Measurements from ENCODE around the gene NUP155. TPM values are rescaled to one million over a fixed set of nuclear protein-coding genes. Genes with fewer than 3 reads are reported as not detected.

Gene NUP155
- polyA plus RNA-seq, 2 of the 4 experiments (the other 2 are of a cell fraction) = 14.4 to 38.8 TPM

GRCh38 chr5:37251665-37252064, 119.2 kb downstream of the NUP155 start (continued):
- TF ChIP-seq REST (IDR thresholded peaks at IDR 0.05) (no peak), CBX2 (IDR thresholded peaks at IDR 0.05; ENCODE audit: borderline replicate concordance, low read depth) (no peak), HOXA7 (CRISPR knock-in tag; IDR thresholded peaks at IDR 0.05) (no peak), KDM5A (IDR thresholded peaks at IDR 0.05) (no peak), JUN (IDR thresholded peaks at IDR 0.05) (no peak), E2F6 (IDR thresholded peaks at IDR 0.05; ENCODE audit: borderline replicate concordance, low read depth) (no peak), CEBPB (IDR thresholded peaks at IDR 0.05) (no peak)

GRCh38 chr5:37249815-37250164, 121.1 kb downstream of the NUP155 start:
- ATAC-seq = peak; percentile 4 to 43; a peak in 5 of 6 replicates

GRCh38 chr5:37248970-37249814, 121.7 kb downstream of the NUP155 start, which contains the start of gene CPLANE1:
Gene CPLANE1 (minus strand): TSS chr5:37249376. CDS start chr5:37247698, 1,678 bp downstream.
- peak within 1 kb of the TSS; percentile 90 for H3K4me2 ChIP-seq
- DNase-seq (ENCODE audit: low read depth in 1 of 2, low spot score in 1 of 2) = peak; percentile 56 to 81
- no peak for FAIRE-seq
- H3K27ac ChIP-seq = peak within 1 kb of the TSS; percentile 87 to 93
- peak; percentile 94 to 95 for ATAC-seq
- POLR2A ChIA-PET = interaction anchor here (0.8 to 2.4 kb wide), 8 partner anchors 9 to 122 kb away, joined by 3 to 27 read pairs (median 3); partner anchors contain the start of gene NUP155
- 3% methylated on average over 45 of the region's 88 CpGs for WGBS (ENCODE audit: missing lambda C conversion rate)
- no peaks in the 10 kb centered on the region for H3K9me3 ChIP-seq
- 0 out of 3 replicates have a peak, but pooled peaks cover 10% of the 10 kb centered on the region for H3K4me1 ChIP-seq
- H3K4me3 ChIP-seq = peak within 1 kb of the TSS; percentile 62
- CTCF ChIA-PET = interaction anchor here (0.7 to 1.3 kb wide), 3 partner anchors 16 to 62 kb away, joined by 3 to 4 read pairs (median 3); no protein-coding TSS in a partner anchor
- TF ChIP-seq HOXA7 (CRISPR knock-in tag; IDR thresholded peaks at IDR 0.05) (no peak), FOSB (CRISPR knock-in tag; IDR thresholded peaks at IDR 0.05) (no peak), BCL3 (IDR thresholded peaks at IDR 0.05) (peak; percentile 30; the same call in 1 of the 3 replicates), FOSL2 (IDR thresholded peaks at IDR 0.05) (no peak), FOSL2 (CRISPR knock-in tag; IDR thresholded peaks at IDR 0.05) (no peak), ATOH8 (CRISPR knock-in tag; IDR thresholded peaks at IDR 0.05; ENCODE audit: low read depth) (no peak), RAD21 (conservative IDR thresholded peaks at IDR 0.05 in 1 of 2, IDR thresholded peaks at IDR 0.05 in 1 of 2) (peak in 1 of 2 experiments; percentile 27; a peak in 1 of 5 replicates), EHF (CRISPR knock-in tag; IDR thresholded peaks at IDR 0.05) (no peak), CTCF (IDR thresholded peaks at IDR 0.05) (no peak), BHLHE40 (IDR thresholded peaks at IDR 0.05; ENCODE audit: low read depth, low read length) (no peak), PBX3 (IDR thresholded peaks at IDR 0.05) (no peak), ELK1 (IDR thresholded peaks at IDR 0.05; ENCODE audit: low read depth, low read length) (no peak)

More at GRCh38 chr5:37249815-37250164, 121.1 kb downstream of the NUP155 start:
- TF ChIP-seq HDAC2 (IDR thresholded peaks at IDR 0.05) (no peak), E2F6 (IDR thresholded peaks at IDR 0.05; ENCODE audit: borderline replicate concordance, low read depth) (0 out of 2 replicates have a peak, but pooled peaks have one; percentile 24)
- ChIA-PET CTCF (no interaction called here), POLR2A (interaction anchor here (0.8 to 2.4 kb wide), 6 partner anchors 8 to 121 kb away, joined by 3 to 27 read pairs (median 6); partner anchors contain the start of gene NUP155)
- no peaks in the 10 kb centered on the region for H3K9me3 ChIP-seq
- DNase-seq (ENCODE audit: low read depth in 1 of 2, low spot score in 1 of 2) (no peak), FAIRE-seq (no peak)
- peak overlapping the region; percentile 90 for H3K4me2 ChIP-seq
- peak overlapping the region; percentile 87 to 93 for H3K27ac ChIP-seq
- WGBS (ENCODE audit: missing lambda C conversion rate) = 79% methylated on average over 10 of the region's 10 CpGs
- H3K4me1 ChIP-seq = 0 out of 3 replicates have a peak, but pooled peaks cover 10% of the 10 kb centered on the region
- H3K4me3 ChIP-seq = peak overlapping the region; percentile 62

Measured in A549 (cell line).